ENCODE data around the gene MVD. TPM values are rescaled to one million over a fixed set of nuclear protein-coding genes. Genes with fewer than 3 reads are reported as not detected.

The MVD gene
- total RNA-seq, 2 experiments from 2014 or later = 134 to 139 TPM

DNA sequence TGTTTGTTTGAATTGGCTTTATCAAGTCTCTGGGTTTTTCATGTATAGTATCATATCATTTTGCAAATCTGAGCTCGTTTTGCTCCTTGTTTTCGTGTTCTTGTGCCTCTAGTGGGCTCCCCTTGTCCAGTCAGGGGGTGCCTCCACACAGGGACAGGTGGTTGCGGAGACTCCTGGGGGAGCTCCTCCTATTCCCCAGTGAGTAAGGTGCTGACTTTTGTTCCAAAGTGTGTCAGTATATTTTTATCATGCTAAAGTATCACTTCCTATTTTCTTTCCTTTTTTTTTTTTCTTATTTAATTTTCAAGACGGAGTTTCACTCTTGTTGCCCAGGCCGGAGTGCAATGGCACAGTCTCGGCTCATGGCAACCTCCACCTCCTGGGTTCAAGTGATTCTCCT lies 54.8 kb downstream of the MVD start:
- POLR2A ChIA-PET = no interaction called here

DNA sequence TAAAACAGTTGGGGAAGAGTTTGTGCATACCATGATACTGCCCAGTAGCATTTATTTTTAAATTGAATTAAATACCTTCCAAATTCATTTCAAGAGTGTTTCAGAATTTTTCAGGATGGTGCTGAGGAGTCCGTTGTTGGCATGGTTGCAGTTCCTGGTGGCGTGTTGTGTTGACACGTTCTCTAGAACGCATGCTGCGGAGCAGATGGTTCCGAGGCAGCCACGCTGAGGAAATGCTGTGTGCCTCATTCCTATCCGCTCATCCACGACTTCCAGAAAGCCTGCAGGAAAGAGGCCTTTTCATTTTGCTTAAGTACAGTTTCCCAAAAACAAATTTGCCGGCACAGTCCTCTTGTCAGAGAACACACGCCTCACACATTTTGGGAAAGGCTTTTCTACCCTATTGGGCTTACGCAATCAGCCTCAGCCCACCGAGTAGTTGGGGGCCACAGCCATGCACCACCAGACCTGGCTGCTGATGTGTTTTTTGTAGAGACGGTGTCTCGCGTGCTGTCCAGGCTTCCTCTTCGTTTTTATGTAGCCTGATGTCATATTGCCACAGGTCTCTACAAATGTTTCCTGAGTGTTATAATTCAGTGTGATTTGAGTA lies 56.6 kb downstream of the MVD start:
- DNase-seq = no peak
- Mint-ChIP-seq H3K4me3 (no peak overlapping the region), H3K9me3 (no peaks in the 10 kb centered on the region), H3K4me1 (no peaks in the 10 kb centered on the region), H3K27ac (no peak overlapping the region), H3K36me3 (ENCODE audit: low read depth) (peaks cover 41% of the 10 kb centered on the region), H3K27me3 (no peaks in the 10 kb centered on the region)
- ChIA-PET POLR2A (no interaction called here), CTCF (no interaction called here)

More for the DNA sequence above, 54.8 kb downstream of the MVD start:
- CTCF ChIA-PET = interaction anchor here (0.7 kb wide), 1 partner anchor 14 kb away, joined by 3 read pairs; no protein-coding TSS in a partner anchor
- H3K27ac Mint-ChIP-seq = no peak overlapping the region
- no peaks in the 10 kb centered on the region for H3K27me3 Mint-ChIP-seq
- no peaks in the 10 kb centered on the region for H3K9me3 Mint-ChIP-seq
- H3K4me1 Mint-ChIP-seq = no peaks in the 10 kb centered on the region
- no peak for DNase-seq
- H3K36me3 Mint-ChIP-seq (ENCODE audit: low read depth) = peaks cover 34% of the 10 kb centered on the region
- no peak overlapping the region for H3K4me3 Mint-ChIP-seq

DNA sequence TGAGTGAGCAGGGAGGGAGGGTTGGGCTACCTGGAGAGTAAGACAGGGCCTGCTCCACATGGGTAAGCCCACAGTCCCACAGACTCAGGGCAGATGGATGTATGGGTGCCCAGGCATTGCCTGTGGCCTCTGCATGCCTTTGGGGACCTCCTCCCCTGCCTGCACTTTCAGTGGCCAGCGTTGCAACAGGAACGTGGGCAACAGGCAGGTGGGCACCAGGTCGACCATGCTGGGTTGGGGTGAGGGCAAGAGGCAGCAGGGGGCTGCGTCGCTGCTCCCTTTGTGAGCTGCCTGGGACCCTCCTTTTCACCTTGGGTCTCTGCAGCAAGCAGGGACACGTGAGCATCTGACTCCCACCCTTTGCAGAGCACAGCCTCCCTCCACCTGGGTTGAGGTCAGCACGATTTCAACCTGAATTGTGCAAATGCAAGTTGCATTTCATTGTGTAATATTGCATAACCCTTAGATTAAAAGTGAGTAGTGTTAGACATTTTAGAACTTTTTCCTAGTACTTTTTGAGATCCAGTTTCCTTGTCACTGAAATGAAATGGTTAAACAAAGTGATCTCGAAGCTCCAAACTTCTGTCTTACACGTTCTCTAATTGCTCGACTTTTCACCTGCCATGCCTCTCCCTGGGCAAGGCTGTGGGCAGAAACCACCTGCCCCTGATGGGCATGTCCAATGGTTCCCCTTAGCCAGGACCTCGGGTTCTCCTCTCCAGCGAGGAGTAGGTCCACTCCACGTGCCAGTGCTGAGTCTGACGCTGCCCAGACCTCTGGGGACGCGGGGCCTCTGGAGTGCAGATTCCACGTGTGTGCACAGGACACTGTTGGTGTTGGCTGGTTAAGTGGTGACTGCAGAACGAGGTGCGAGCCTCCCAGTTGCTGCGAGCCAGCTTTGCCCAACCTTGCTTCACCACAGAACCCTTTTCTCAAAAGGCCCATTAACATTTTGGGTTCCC lies 57.4 kb downstream of the MVD start:
- CTCF ChIA-PET = no interaction called here
- no peaks in the 10 kb centered on the region for H3K27me3 Mint-ChIP-seq
- H3K27ac Mint-ChIP-seq = no peak overlapping the region
- H3K36me3 Mint-ChIP-seq (ENCODE audit: low read depth) = peaks cover 42% of the 10 kb centered on the region
- no peaks in the 10 kb centered on the region for H3K4me1 Mint-ChIP-seq
- no peaks in the 10 kb centered on the region for H3K9me3 Mint-ChIP-seq
- POLR2A ChIA-PET = no interaction called here
- H3K4me3 Mint-ChIP-seq = no peak overlapping the region
- DNase-seq = no peak

DNA sequence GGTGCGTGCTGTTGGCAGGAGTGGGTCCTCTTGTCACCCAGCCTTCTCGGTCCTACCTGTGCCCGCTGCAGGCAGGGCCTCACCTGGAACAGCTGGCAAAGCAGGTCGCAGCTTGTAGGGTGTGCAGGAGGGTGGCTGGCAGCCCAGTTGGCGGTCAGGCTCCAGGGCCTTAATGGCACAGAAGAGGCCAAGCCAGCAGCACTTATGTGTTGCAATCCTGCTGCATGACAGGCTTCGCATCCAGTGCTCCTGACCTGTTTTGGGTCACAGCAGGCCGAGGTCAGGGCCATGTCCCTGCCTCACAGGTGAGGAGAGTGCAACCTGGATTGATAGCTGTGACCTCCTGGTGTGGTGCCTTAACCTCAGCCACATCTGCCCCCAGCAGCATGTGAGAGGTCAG lies 60.8 kb downstream of the MVD start:
- ChIA-PET POLR2A (no interaction called here), CTCF (no interaction called here)
- Mint-ChIP-seq H3K36me3 (ENCODE audit: low read depth) (peaks cover 40% of the 10 kb centered on the region), H3K27me3 (no peaks in the 10 kb centered on the region), H3K27ac (no peak overlapping the region), H3K9me3 (no peaks in the 10 kb centered on the region), H3K4me1 (peaks cover 5% of the 10 kb centered on the region), H3K4me3 (no peak overlapping the region)
- no peak for DNase-seq

Other genes starting within 250 kb of the MVD start
- 10 to 100 TPM; 15.4 to 15.7 TPM for gene ZFPM1, start 209.8 kb downstream of the MVD start, total RNA-seq
- 10 to 100 TPM; 75.9 to 78.6 TPM for gene ZC3H18, start 92.7 kb downstream of the MVD start, total RNA-seq
- under 1 TPM; 0.23 to 0.43 TPM for gene IL17C, start 24.5 kb downstream of the MVD start, total RNA-seq
- 100 to 1,000 TPM; 580 to 588 TPM for gene CYBA, start 12.0 kb downstream of the MVD start, total RNA-seq
- gene SNAI3, start 23.4 kb upstream of the MVD start, total RNA-seq = 10 to 100 TPM; 16.5 to 16.6 TPM
- gene RNF166, start 43.3 kb upstream of the MVD start, total RNA-seq = 100 to 1,000 TPM; 155 to 156 TPM
- gene CTU2, start 43.4 kb upstream of the MVD start, total RNA-seq = 10 to 100 TPM; 16.5 to 17.3 TPM
- gene PIEZO1, start 122.1 kb upstream of the MVD start, total RNA-seq = 100 to 1,000 TPM; 308 to 323 TPM
- gene CDT1, start 140.7 kb upstream of the MVD start, total RNA-seq = 100 to 1,000 TPM; 133 to 137 TPM
- 100 to 1,000 TPM; 129 to 136 TPM for gene APRT, start 148.8 kb upstream of the MVD start, total RNA-seq
- gene GALNS, start 193.9 kb upstream of the MVD start, total RNA-seq = 10 to 100 TPM; 35.2 to 38.2 TPM
- 10 to 100 TPM; 44.9 to 45.8 TPM for gene TRAPPC2L, start 194.0 kb upstream of the MVD start, total RNA-seq
- not detected for gene PABPN1L, start 203.6 kb upstream of the MVD start, total RNA-seq